ENCODE results near the gene RBM33. TPM values are rescaled to one million over a fixed set of nuclear protein-coding genes. Genes with fewer than 3 reads are reported as not detected.

The RBM33 gene
- total RNA-seq, 1 experiment from 2014 or later = 34.4 TPM

DNA sequence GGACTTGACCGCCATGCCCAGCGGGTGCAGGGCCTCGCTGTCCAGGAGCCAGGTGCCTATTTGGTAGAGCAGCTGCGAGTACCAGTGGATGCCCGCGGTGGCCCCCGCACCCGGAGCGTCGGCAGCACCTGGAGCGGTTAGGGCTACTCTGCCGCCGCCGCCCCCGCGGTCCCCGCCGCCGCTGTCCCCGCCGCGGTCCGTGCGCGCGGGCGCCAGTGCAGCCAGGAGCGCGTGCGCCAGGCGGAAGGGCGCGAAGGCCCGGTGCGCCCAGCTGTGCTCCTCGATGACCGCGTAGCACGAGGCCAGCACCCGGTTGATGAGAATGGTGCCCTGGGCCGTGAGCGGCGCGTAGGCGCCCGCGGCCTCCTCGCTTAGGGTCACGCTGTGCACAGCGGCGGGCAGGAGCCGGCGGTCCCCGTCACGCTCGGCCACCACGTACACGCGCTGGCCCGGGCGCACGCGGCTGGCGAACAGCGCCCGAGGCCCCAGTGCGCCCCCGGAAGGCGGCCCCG is 158.5 kb downstream of the RBM33 start:
- H3K4me2 ChIP-seq (ENCODE audit: low read depth, low read length, poor library complexity, severe bottlenecking) = no peak overlapping the region
- H2AFZ ChIP-seq (ENCODE audit: low read length) = no peak overlapping the region
- H3K27ac ChIP-seq (ENCODE audit: low read length) = no peak overlapping the region
- no peaks in the 10 kb centered on the region for H3K9me2 ChIP-seq (replicated peaks; ENCODE audit: insufficient read depth, low read length)
- DNase-seq = no peak
- no peaks in the 10 kb centered on the region for H3K27me3 ChIP-seq (ENCODE audit: low read length)
- H3K79me2 ChIP-seq (ENCODE audit: low read length) = no peaks in the 10 kb centered on the region
- peaks cover 8% of the 10 kb centered on the region for H3K4me1 ChIP-seq (ENCODE audit: low read length)
- no peaks in the 10 kb centered on the region for H3K36me3 ChIP-seq (ENCODE audit: insufficient read depth, low read length)
- H3K9ac ChIP-seq (ENCODE audit: low read length) = no peak overlapping the region
- H3K9me3 ChIP-seq (ENCODE audit: low read length) = no peaks in the 10 kb centered on the region
- H3K4me3 ChIP-seq (ENCODE audit: low read length) = no peak overlapping the region
- H4K20me1 ChIP-seq (ENCODE audit: insufficient read depth, low read depth, low read length) = 0 out of 2 replicates have a peak, but pooled peaks cover 5% of the 10 kb centered on the region

DNA sequence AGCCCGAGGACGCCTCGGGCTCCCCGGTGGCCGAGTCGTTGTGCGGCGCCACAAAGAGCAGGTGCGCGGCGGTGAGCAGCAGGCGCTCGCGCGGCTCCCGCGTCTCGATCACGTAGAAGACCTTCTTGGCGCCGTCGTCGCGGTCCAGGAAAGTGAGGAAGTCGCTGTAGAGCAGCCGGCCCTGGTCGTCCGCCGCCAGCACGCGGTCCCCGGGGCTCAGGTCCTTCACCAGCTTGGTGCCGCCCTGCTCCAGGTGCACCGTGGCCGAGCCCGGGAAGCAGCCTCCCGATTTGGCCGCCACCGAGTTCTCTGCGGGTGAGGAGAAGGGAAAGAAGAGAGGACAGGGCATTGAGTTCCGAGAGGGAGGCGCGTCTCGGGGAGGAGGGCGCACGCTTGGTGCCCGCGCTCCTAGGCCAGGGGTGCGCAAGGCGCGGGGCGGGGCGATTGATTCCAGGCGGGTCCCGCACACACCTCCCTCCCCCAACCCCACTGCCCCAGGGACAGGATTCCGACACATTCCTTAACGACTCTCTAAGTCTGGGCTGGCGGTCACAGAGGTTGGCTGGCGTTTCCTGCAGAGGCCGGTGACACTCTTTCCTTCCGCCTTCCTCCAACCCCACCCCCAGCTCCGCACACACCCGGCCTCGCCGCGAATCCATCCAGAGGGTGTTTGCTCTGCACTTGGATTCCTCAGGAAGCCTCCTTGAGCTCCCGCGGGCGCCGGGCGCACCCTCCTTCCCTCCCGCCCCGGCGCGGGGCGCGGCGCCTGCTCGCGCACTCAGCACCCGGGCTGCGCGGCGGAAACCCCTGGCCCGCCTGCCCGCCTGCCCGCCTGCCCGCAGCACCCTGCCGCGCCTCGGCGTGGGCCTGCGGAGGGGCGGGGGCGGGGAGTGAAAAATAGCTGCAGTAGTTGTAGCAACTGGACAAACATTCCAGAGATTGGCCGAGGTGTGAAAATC is 159.2 kb downstream of the RBM33 start:
- H3K9me3 ChIP-seq (ENCODE audit: low read length) = no peaks in the 10 kb centered on the region
- no peak overlapping the region for H3K4me3 ChIP-seq (ENCODE audit: low read length)
- no peaks in the 10 kb centered on the region for H3K79me2 ChIP-seq (ENCODE audit: low read length)
- DNase-seq = no peak
- H3K4me2 ChIP-seq (ENCODE audit: low read depth, low read length, poor library complexity, severe bottlenecking) = no peak overlapping the region
- H3K9me2 ChIP-seq (replicated peaks; ENCODE audit: insufficient read depth, low read length) = no peaks in the 10 kb centered on the region
- H3K9ac ChIP-seq (ENCODE audit: low read length) = no peak overlapping the region
- H4K20me1 ChIP-seq (ENCODE audit: insufficient read depth, low read depth, low read length) = 0 out of 2 replicates have a peak, but pooled peaks cover 5% of the 10 kb centered on the region
- no peak overlapping the region for H2AFZ ChIP-seq (ENCODE audit: low read length)
- peaks cover 3% of the 10 kb centered on the region for H3K4me1 ChIP-seq (ENCODE audit: low read length)
- no peak overlapping the region for H3K27ac ChIP-seq (ENCODE audit: low read length)
- H3K36me3 ChIP-seq (ENCODE audit: insufficient read depth, low read length) = no peaks in the 10 kb centered on the region
- no peaks in the 10 kb centered on the region for H3K27me3 ChIP-seq (ENCODE audit: low read length)

DNA sequence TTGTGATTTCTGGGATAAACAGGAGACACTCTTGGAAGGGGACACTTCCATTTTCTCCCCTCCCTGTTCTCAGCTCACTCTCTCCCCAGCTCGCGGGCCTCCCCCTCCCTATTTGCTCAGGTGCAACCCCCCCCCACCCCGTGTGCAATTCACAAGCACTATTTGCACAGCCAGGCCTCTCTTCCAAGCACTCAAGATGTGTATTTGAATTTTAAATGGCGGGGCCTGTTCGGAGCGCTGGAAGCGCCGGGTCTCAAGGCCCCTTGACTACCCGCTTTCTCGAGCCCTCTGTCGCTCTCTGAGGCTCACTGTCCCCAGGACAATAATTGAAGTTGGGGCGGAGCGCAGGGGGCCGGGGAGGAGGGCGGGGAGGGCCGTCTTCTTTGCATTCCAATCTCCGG is 160.0 kb downstream of the RBM33 start:
- Histone ChIP-seq H2AFZ (ENCODE audit: low read length) (no peak overlapping the region), H3K4me2 (ENCODE audit: low read depth, low read length, poor library complexity, severe bottlenecking) (no peak overlapping the region), H3K4me1 (ENCODE audit: low read length) (no peaks in the 10 kb centered on the region)

DNA sequence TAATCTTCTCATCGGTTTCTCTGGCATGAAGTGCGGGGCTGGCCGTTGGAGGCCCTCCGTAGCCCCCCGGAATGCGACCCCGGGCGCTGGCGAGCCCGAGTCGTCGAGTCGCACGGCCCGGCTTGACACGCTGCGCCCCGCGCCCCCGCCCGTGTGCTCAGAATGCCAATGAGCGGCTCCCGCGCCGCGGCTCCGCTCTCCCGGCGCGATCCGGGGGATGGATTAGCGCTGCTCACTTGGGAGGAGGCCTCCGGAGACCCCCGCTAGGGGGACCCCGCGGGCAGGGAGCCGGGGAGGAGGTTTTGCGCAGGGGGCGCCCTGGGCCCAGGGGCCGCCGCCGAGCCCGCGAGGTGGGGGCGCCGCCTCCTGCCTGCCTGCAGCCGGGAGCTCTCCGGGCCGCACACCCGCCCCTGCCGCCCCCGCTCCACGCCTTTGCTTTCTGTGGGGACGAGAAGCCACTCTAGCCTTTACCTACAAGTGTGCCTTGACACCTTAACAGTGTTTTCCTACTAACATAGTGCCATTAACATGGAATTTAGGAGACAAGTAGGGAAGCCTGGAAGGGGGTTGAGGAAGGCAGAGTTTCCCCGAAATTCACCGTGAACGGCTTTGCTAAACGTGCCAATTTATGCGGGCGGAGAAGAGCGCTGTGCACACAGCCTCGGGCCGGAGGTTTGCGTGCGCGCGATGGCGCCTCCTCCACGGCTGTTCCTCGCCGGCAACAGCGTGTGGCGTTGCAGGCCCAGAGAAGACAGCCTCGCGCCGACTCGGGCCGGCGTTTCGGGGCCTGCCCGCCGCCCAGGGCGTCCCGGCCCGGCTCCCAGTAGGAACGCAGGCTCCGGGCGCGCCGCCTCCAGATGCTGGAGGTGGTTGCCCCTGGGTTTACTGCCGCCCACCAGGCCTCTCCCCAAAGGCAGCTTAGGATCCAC is 160.7 kb downstream of the RBM33 start:
- Histone ChIP-seq H2AFZ (ENCODE audit: low read length) (no peak overlapping the region), H3K27ac (ENCODE audit: low read length) (no peak overlapping the region), H3K4me3 (ENCODE audit: low read length) (no peak overlapping the region)

More for the DNA sequence above, 160.0 kb downstream of the RBM33 start:
- Histone ChIP-seq H3K27ac (ENCODE audit: low read length) (no peak overlapping the region), H3K9me2 (replicated peaks; ENCODE audit: insufficient read depth, low read length) (no peaks in the 10 kb centered on the region), H3K9me3 (ENCODE audit: low read length) (no peaks in the 10 kb centered on the region), H3K27me3 (ENCODE audit: low read length) (no peaks in the 10 kb centered on the region), H3K36me3 (ENCODE audit: insufficient read depth, low read length) (no peaks in the 10 kb centered on the region), H3K9ac (ENCODE audit: low read length) (no peak overlapping the region), H4K20me1 (ENCODE audit: insufficient read depth, low read depth, low read length) (0 out of 2 replicates have a peak, but pooled peaks cover 3% of the 10 kb centered on the region), H3K4me3 (ENCODE audit: low read length) (no peak overlapping the region), H3K79me2 (ENCODE audit: low read length) (no peaks in the 10 kb centered on the region)
- no peak for DNase-seq

DNA sequence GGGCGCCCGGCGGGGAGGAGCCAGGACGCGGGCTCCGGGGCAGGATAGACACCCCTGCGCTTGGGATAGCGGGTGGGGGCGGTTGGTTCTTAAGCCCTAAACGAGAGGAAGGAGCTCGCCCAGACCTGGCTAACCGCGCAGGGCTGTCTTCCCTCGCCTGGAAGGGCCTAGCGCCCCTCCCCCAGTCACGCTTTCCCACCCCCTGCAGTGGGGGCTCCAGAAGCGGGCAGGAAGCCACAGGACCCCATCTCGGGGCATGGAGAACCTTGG is 161.3 kb downstream of the RBM33 start:
- Histone ChIP-seq H3K4me2 (ENCODE audit: low read depth, low read length, poor library complexity, severe bottlenecking) (no peak overlapping the region), H3K27ac (ENCODE audit: low read length) (no peak overlapping the region), H3K36me3 (ENCODE audit: insufficient read depth, low read length) (no peaks in the 10 kb centered on the region), H4K20me1 (ENCODE audit: insufficient read depth, low read depth, low read length) (no peaks in the 10 kb centered on the region), H3K9ac (ENCODE audit: low read length) (no peak overlapping the region), H3K79me2 (ENCODE audit: low read length) (no peaks in the 10 kb centered on the region), H3K9me2 (replicated peaks; ENCODE audit: insufficient read depth, low read length) (no peaks in the 10 kb centered on the region), H2AFZ (ENCODE audit: low read length) (no peak overlapping the region), H3K4me3 (ENCODE audit: low read length) (no peak overlapping the region), H3K9me3 (ENCODE audit: low read length) (no peaks in the 10 kb centered on the region), H3K4me1 (ENCODE audit: low read length) (no peaks in the 10 kb centered on the region), H3K27me3 (ENCODE audit: low read length) (no peaks in the 10 kb centered on the region)
- DNase-seq = no peak

More for the DNA sequence above, 160.7 kb downstream of the RBM33 start:
- Histone ChIP-seq H3K36me3 (ENCODE audit: insufficient read depth, low read length) (no peaks in the 10 kb centered on the region), H4K20me1 (ENCODE audit: insufficient read depth, low read depth, low read length) (no peaks in the 10 kb centered on the region), H3K4me2 (ENCODE audit: low read depth, low read length, poor library complexity, severe bottlenecking) (no peak overlapping the region), H3K9me3 (ENCODE audit: low read length) (no peaks in the 10 kb centered on the region), H3K27me3 (ENCODE audit: low read length) (no peaks in the 10 kb centered on the region), H3K9ac (ENCODE audit: low read length) (no peak overlapping the region), H3K9me2 (replicated peaks; ENCODE audit: insufficient read depth, low read length) (no peaks in the 10 kb centered on the region), H3K4me1 (ENCODE audit: low read length) (no peaks in the 10 kb centered on the region), H3K79me2 (ENCODE audit: low read length) (no peaks in the 10 kb centered on the region)
- DNase-seq = no peak

DNA sequence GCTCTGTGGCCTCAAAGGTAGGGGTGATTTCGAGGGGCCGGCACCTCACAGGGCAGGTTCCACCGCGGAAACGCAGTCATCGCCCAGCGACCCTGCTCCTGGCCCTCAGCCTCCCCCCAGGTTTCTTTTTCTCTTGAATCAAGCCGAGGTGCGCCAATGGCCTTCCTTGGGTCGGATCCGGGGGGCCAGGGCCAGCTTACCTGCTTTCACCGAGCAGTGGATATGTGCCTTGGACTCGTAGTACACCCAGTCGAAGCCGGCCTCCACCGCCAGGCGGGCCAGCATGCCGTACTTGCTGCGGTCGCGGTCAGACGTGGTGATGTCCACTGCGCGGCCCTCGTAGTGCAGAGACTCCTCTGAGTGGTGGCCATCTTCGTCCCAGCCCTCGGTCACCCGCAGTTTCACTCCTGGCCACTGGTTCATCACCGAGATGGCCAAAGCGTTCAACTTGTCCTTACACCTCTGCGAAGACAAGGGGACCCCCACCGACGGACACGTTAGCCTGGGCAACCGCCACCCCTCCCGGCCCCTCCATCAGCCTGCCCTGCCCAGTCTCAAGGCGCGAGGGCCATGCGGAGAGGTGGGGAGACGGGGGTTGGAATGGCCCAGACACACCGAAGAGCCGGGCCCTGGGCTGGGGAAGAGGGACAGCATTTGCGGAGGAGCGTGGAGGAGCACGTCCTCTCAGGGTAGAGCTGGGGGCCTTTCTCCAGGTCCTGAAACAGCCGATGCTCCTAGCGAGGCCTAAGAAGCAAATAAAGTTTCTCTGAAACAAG is 161.8 kb downstream of the RBM33 start:
- Histone ChIP-seq H3K4me1 (ENCODE audit: low read length) (no peaks in the 10 kb centered on the region), H3K27ac (ENCODE audit: low read length) (no peak overlapping the region), H4K20me1 (ENCODE audit: insufficient read depth, low read depth, low read length) (no peaks in the 10 kb centered on the region), H2AFZ (ENCODE audit: low read length) (no peak overlapping the region), H3K9me3 (ENCODE audit: low read length) (no peaks in the 10 kb centered on the region), H3K9me2 (replicated peaks; ENCODE audit: insufficient read depth, low read length) (no peaks in the 10 kb centered on the region), H3K9ac (ENCODE audit: low read length) (no peak overlapping the region), H3K4me3 (ENCODE audit: low read length) (no peak overlapping the region), H3K36me3 (ENCODE audit: insufficient read depth, low read length) (no peaks in the 10 kb centered on the region), H3K4me2 (ENCODE audit: low read depth, low read length, poor library complexity, severe bottlenecking) (no peak overlapping the region), H3K79me2 (ENCODE audit: low read length) (no peaks in the 10 kb centered on the region), H3K27me3 (ENCODE audit: low read length) (no peaks in the 10 kb centered on the region)
- no peak for DNase-seq

DNA sequence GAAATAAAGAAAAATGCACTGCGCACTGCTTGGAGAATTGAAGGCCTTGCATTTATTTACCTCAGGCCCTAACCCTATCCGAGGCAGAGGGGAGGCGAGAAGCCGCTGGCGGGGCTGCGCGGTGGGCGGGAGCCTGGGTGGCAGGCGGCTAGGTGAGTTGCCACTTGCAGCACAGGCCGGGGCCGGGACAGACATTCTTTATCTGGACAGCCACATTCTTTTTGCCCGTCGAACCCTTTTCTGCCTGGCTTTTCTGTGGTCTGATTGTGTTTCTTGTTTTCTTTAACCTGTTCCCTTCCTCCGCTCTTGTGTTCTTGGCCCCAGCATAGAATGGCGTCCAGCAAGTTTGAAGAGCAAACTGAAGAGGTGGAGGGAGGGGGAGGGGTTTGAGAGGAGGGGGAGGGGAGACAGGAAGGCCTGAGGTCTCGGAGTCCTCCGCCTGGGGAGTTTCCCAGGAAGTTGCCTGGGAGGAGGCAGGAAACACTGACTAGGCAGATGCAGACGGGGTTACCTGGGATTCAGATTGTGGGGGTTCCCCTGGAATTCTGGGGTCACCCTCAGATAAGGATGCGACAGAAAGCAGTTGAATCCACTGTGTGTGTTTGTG is 162.7 kb downstream of the RBM33 start:
- H3K9ac ChIP-seq (ENCODE audit: low read length) = no peak overlapping the region
- H3K27me3 ChIP-seq (ENCODE audit: low read length) = no peaks in the 10 kb centered on the region
- H3K79me2 ChIP-seq (ENCODE audit: low read length) = no peaks in the 10 kb centered on the region
- no peaks in the 10 kb centered on the region for H4K20me1 ChIP-seq (ENCODE audit: insufficient read depth, low read depth, low read length)
- H3K27ac ChIP-seq (ENCODE audit: low read length) = no peak overlapping the region
- no peak overlapping the region for H3K4me3 ChIP-seq (ENCODE audit: low read length)
- H3K36me3 ChIP-seq (ENCODE audit: insufficient read depth, low read length) = no peaks in the 10 kb centered on the region
- no peaks in the 10 kb centered on the region for H3K9me2 ChIP-seq (replicated peaks; ENCODE audit: insufficient read depth, low read length)
- no peaks in the 10 kb centered on the region for H3K4me1 ChIP-seq (ENCODE audit: low read length)
- no peak overlapping the region for H2AFZ ChIP-seq (ENCODE audit: low read length)
- H3K4me2 ChIP-seq (ENCODE audit: low read depth, low read length, poor library complexity, severe bottlenecking) = no peak overlapping the region
- DNase-seq = no peak
- H3K9me3 ChIP-seq (ENCODE audit: low read length) = no peaks in the 10 kb centered on the region
